Measurements from ENCODE around the gene ATAD1.
"Not testable (repeated sequence)": the region's sequence is repeated elsewhere in the genome, so short reads cannot be mapped to it uniquely, and the experiment has no call there.

The ATAD1 gene

GRCh38 chr10:87845624-87845998, 27.6 kb upstream of the ATAD1 start:
- DNase-seq: no peak

GRCh38 chr10:87844837-87845623, 27.0 kb upstream of the ATAD1 start:
- peak; percentile 44 for DNase-seq

- DNase-seq: no peak
Observed at GRCh38 chr10:87843714-87844113, 25.7 kb upstream of the ATAD1 start.

- DNase-seq: peak; percentile 59
Observed at GRCh38 chr10:87842776-87843497, 24.9 kb upstream of the ATAD1 start.

- peak; percentile 13 for DNase-seq
Observed at GRCh38 chr10:87842220-87842641, 24.2 kb upstream of the ATAD1 start.

- no peak for DNase-seq
Observed at GRCh38 chr10:87841186-87841585, 23.2 kb upstream of the ATAD1 start.

- DNase-seq: no peak
Observed at GRCh38 chr10:87838650-87839049, 20.6 kb upstream of the ATAD1 start.

GRCh38 chr10:87837445-87837844, 19.4 kb upstream of the ATAD1 start:
- no peak for DNase-seq

DNA sequence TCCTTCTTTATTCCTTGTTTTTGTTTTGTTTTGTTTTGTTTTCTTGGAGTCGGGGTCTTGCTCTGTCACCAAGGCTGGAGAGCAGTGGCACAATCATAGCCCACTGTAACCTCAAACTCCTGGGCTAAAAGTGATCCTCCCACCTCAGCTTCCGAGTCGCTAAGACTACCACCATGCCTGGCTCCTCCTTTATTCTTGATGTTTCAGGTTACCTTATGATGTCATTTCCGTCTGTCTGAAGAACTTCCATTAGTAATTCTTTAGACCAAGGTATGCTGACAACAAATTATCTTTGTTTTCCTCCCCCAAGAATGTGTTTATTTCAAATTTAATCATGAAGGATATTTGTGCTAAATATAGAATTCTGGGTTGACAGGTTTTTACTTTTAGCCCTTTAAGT, 18.1 kb upstream of the ATAD1 start:
- no peak for DNase-seq

DNA sequence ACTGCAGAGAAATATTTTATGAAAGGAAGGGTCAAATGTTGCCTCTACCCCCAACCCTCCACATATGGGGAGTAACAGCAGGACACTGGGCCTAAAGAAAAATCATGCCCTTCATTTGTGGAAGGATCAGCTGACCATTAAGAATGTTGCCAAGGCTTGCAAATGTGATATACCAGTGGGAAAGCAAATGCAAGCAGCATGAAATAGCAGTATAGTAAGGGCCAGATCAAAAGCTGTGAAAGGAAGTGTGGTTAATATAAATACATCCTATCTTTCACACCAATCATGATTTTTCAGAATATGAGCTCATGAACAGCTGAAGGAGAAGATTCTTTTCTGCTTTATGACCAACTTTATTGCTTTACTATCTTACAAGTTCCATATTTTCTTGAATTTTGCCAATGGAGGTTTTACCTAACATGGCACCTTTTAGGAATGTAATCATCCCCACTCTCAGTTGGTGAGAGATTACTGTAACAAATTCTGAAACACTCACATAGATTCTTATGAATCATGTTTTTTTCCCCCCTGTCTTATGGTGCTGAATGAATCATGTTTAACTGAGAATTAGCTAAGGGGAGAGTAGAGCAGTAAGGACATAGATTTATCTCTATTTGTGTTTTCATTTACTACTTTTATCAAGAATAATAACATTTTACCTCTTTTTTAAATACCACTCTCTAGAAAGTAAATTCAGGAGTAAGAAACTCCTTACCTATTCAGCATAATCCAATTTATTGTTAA, 12.1 kb upstream of the ATAD1 start:
- peak; percentile 5 for DNase-seq

DNA sequence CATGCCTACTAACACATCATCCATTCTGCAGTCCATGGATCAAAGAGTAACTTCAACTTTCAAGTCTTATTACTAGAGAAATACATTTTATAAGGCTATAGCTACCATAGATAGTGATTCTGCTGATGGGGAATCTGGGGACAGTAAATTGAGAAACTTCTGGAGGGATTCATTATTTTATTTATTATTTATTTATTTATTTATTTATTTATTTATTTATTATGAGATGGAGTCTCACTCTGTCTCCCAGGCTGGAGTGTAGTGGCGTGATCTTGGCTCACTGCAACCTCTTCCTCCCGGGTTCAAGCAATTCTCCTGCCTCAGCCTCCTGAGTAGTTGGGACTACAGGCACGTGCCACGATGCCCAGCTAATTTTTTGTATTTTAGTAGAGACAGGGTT, 11.0 kb upstream of the ATAD1 start:
- not testable (repeated sequence) for DNase-seq

GRCh38 chr10:87827681-87828080, 9.7 kb upstream of the ATAD1 start:
- DNase-seq: no peak

DNA sequence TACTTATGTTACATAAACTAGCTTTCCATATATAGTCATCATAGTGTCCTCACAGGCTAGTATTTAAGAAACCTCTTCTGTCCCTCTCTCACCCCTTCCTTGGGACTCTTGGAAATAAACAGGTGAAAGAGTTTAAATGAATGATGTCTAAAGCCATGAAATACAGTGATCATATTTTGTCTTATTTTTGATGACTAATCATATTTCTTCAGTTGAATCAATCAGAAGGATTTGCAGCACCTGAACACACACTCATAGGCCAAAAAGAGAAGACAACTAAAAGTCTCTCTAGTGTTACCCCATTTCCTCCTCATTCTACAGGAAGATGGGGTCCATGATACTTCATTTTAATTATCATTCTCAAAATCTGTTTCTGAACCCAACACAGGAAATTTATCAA, 8.6 kb upstream of the ATAD1 start:
- DNase-seq: no peak

GRCh38 chr10:87819289-87819585, 1.2 kb upstream of the ATAD1 start:
- DNase-seq: no peak

GRCh38 chr10:87818505-87819288, 671 bp upstream of the ATAD1 start:
- peak; percentile 13 for DNase-seq

DNA sequence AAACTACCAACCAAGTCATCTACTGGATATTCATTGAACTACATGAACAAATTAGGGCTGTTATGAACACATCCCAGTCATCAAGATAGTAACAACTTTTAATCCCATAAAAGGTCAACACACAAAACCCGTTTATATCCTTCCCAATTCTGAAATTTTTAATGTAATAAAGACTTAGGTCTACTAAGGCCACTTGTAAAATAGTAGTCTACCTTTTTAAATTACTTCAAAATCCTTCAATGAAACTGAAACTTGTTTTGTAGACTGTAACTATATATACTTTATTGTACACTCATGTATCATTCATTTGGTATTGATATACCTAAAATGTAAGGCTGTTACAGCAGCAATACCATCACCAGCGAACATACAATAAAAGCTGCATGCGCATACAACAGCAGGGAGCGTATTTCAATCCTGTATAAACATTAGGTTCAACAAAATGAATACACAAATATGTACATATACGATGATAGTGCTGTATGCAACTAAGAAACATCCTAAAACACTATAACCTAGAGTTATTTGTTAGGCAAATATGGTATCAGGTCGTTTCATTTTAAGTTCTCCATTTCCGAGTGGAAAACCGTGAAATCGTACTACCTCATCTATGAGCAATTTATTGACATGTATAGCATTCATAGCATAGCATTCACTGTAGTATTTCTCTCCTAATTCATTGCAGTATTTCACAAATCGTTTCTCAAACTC, 973 bp downstream of the ATAD1 start:
- peak; percentile 5 for DNase-seq

DNA sequence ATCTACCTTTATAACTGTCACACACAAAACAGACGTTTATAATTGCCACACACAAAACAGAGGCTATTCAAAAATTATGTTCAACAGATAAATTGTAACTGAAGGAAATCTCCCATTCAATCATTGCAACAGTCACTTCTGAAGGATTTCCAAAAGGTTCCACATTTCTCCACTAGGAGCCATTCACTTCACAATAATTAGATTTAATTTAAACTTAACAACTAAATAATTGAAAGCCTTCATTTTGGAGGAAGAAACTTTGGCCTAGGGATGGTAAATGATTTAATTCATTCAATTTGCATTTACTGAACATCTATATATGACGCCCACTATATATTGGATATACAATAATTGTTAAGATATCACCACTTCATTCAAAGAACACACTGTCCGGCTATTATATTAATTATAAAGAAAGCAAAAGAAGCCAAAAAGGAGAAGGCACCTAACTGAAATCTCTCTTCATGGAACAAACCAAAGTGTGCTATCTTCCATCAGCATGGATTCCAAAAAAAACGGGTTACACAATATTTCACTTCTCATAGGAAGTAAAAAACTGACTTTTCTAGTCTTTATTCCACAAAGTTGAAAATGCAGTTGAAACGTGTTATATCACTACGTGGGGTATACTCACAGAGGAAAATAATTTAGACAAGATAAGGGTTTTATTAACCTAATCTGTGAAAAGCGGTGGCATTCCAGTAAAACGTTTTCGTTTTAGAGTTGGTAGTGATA, 1.7 kb downstream of the ATAD1 start:
- no peak for DNase-seq

GRCh38 chr10:87804939-87805569, 13.0 kb downstream of the ATAD1 start:
- no peak for DNase-seq

- DNase-seq: no peak
Observed at GRCh38 chr10:87803831-87804230, 14.2 kb downstream of the ATAD1 start.

DNA sequence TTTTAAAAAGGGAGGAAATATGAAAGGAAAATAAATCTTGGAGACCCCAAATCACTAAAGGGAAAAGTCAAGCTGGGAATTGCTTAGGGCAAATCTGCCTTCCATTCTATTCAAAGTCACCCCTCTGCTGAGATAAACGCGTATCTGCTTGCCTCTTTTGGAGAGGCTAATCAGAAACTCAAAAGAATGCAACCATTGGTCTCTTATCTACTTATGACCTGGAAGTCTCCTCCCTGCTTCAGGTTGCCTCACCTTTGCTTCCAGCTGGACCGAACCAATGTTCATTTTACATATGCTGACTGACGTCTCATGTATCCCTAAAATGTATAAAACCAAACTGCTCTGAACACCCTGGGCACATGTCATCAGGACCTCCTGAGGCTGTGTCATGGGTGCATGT, 14.7 kb downstream of the ATAD1 start:
- DNase-seq: no peak

GRCh38 chr10:87801813-87802435, 16.1 kb downstream of the ATAD1 start:
- not testable (repeated sequence) for DNase-seq

Measured in fibroblast of skin of right quadriceps (primary cell).